Thyroid gland (tissue), 4 donors: ENCODE results near the gene LRMDA.

Source experiments
- CTCF ChIP-seq, 6 experiments: fragments of 200-600 bp in 3 of 6; fragments of 450-650 bp in 3 of 6; sonication (generic) in 3 of 6; IDR thresholded peaks; one replicate each; pipeline ENCODE4 v1.5.1; 2016 to 2019; ENCODE audit warnings: antibody characterized with exemption in 6 of 6, mild to moderate bottlenecking in 2 of 6, inconsistent platforms in 1 of 6, moderate library complexity in 1 of 6
- POLR2A ChIP-seq, 2 donors: fragments of 450-650 bp; IDR thresholded peaks; one replicate each; pipeline ENCODE4 v1.6.1; 2017; ENCODE audit warnings: antibody characterized with exemption in 2 of 2, mild to moderate bottlenecking in 2 of 2, moderate library complexity in 1 of 2

- TF ChIP-seq POLR2A (IDR thresholded peaks at IDR 0.05) (no peak), CTCF (IDR thresholded peaks at IDR 0.05) (no peak)
Measured at GRCh38 chr10:75466001-75466400, 34.6 kb downstream of the LRMDA start.
